GM18508 (cell line): ENCODE data around the gene CCDC188.

ENCODE experiments used
- ATAC-seq: cut with Tn5 transposase; IDR thresholded peaks from one replicate; pipeline ENCODE4 v1.9.1; 2021; ENCODE audit warnings: moderate number of reproducible peaks; ENCODE audit not compliant: insufficient read depth, unreplicated experiment

CCDC188 gene

DNA sequence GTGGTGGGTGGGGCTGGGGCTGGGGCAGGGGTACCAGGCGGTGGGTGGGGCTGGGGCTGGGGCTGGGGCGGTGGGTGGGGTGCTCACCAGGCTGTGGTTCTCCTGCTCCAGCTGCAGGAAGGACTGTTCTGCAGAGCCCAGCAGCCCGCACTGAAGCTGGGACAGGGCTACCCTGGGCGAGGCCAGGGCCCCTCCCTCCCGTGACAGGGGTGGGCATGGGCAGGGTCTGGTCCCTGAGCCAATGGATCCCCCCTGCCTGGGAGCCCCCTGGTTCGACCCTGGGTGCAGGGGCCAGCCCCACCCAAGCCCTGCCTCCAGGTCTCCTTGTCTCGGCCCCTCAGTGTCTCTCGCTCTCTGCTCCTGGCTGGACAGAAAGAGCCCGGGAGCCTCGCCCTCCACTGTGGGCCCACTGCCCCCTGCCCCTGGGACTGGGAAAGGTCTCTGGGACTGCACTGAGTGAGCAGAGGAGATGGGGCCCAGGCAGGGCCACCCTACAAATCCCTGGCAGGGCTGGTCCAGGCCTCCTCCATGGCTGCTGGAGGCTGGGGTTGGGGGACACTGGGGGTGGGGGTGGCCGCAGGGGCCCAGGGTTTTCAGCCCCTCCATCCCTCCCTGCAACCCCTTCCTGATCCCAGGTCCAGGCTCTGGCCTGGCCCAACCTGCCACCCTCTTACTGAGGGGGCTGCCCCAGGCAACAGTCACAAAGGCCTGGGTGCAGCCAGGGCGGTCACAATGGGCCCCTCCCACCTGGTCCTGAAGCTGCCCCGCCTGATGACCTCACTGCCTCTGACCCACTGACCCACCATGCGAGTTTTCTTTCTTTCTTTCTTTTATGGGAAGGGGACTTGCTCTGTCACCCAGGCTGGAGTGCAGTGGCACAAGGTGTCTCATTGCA is at the start of gene CCDC188:
CCDC188 (minus strand) TSS at position 675 of the 895 bp plus-strand sequence; CDS start at position 606, 69 bp downstream.
- ATAC-seq, result no peak

DNA sequence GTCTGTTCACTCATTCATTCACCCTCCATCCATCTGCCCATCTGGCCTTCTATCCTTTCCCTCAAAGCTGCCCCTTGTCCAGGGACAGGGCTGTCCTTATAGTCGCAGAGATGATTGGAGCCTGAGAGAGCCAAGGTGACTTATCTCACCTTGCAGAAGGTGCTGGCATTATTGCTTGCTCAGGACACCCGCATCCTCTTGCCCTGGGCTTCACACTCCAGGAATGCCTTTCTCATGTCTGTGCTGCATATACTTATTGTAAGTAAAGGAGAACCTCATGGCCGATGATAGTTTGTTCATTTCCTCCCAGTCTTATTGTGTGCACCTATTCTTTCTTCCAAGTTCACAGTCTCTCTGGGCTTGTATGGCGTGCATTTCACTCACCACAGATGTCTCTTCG is 49.1 kb upstream of the CCDC188 start:
- no peak for ATAC-seq

DNA sequence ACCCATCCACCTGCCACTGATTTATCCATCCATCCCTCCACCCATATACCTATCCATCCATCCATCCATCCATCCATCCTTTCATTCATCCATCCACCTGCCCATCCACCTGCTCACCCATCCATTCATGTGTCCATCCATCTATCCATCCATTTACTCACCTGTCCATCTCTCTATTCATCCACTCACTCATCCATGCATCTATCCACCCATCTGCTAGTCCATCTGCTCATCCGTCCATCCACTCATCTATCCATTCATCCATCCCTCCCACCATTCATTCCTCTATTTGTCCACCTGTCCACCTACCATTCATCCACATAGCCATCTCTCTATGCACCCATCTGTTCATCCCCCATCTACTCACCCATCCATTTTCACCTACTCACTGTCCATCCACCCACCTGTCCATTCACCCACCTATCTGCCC is 48.6 kb upstream of the CCDC188 start:
- ATAC-seq, result no peak

GRCh38 chr22:20198557-20199319 is 47.9 kb upstream of the CCDC188 start:
- ATAC-seq, result no peak

GRCh38 chr22:20197407-20198030 is 46.7 kb upstream of the CCDC188 start:
- ATAC-seq, result no peak

GRCh38 chr22:20196094-20196842 is 45.4 kb upstream of the CCDC188 start:
- no peak for ATAC-seq

DNA sequence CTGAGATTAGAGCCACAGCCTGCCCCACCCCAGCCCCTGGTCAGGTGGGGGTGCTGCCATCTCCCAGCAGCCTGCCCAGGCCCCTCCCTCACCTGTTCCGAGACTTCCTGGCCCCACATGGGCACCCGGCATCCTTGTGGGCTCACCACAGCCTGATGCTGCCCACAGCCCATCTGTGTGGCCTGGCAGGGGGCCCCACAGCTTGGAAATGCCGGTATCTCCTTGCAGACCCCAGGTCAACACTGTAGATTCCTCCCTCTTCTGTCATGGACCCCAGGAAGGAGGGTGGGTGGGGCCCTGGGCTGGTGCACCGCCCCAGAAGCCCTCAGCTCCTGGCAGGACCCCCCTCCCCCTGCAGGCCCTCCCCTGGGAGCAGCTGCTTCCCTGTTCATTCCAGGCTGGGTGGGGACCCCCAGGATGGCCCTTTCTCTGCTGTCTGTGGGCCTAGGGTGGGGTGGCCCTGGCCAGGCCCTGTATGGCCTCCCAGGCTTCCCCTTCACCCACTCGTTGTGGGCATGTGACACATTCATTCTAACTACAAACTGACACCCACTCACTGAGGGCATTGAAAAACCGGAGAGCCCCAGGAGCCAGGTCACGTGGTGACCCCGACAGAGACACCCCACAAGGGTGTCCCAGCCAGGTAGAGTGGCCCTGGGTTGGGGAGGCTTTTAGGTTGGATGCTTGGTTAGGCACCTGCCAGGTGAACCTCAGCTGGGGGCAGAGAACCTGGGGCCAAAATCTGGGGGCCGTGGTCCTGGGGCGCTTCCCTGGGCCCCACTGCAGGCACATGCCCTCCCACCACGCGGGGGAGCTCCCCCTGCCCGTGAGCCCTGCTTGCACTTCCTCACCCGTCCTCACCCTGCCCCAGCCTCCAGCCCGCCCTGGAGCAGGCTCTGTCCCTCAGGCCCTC is 44.1 kb upstream of the CCDC188 start:
- no peak for ATAC-seq

GRCh38 chr22:20193761-20194494 is 43.1 kb upstream of the CCDC188 start:
- no peak for ATAC-seq

- ATAC-seq, result no peak
These were observed 42.3 kb upstream of the CCDC188 start for GRCh38 chr22:20192972-20193760.

DNA sequence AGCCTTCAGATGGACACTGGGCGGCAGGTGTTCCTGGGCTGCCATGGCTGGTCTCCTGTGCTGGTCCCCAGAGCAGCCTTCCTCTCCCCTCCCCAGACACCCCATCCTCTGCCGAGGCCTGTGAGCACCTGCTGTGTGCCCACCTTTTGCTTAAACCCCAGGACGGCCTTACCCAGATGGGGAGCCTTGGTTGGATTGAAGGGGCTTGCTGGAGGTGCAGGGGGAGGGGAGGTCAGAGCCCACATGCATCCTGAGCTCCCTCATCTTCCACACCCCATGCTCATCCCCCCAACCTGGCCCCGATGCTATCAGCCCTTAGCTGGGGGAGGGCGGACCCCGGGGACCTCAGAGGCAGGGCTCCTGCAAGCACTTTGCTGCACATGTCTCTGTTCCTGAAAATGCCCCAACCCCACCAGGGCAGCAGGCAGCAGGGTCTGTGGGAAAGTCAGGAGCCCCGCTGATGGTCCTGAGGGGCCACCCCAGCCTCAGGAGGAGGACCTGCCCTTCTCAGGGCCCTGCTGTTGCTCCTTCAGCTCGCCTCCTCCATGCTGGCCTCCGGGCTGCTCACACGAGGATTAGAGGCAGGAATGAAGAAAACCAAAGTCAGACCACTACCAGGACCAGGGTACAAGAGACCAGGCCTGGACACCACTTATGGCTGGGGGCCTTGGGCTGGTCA is 41.6 kb upstream of the CCDC188 start:
- ATAC-seq, result no peak

- ATAC-seq, result no peak
These were observed 40.9 kb upstream of the CCDC188 start for GRCh38 chr22:20191803-20192202.

GRCh38 chr22:20191000-20191515 is 40.2 kb upstream of the CCDC188 start:
- no peak for ATAC-seq

DNA sequence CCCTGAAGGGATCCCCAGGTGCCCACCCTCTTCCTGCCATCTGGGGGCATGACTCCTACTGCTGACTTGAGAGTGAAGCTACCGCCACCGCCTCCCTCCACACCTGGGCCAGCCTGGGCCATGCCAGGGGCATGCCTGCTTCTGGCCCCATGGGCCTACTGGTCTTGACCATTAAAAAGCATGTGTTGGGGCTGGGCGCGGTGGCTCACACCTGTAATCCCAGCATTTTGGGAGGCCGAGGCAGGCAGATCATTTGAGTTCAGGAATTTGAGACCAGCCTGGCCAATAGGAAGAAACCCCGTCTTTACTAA is 37.7 kb upstream of the CCDC188 start:
- no peak for ATAC-seq

DNA sequence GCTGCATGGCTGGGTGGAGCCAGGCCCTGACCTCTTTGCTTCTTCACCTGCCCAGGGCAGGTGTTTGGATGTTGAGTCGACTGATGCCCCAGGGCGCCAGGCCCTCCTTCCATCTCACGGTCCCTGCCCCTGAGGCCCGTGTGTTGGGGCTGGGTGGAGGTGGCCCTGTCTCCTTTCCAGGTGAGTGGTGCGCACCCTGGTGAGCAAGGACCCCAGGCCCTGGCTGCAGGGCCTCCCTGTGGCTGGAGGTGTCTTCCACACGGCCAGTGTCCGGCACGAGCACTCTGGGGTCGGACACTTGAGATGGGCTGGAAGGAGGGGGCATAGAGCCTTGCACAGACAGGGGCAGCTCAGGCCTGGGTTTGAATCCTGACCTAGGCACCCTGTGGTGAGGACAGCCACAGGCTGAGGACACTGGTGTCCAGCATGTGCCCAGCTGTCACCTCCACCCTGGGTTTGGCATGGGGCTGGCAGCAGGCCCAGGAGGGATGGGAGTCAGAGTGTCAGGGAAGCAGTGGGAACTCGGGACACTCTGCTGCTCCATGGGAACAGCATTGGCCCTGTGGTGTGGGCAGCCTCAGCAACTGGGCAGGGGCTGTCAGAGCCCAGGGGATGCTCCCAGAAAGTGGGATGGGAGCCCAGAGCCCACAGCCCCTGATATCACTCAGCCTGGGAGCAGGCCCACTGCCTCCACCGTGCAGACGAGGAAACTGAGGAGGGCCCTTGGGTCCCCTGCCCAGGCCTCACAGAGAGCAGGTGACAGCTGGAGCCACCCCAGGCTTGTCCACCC is 37.1 kb upstream of the CCDC188 start:
- ATAC-seq, result no peak

GRCh38 chr22:20186871-20187546 is 36.2 kb upstream of the CCDC188 start:
- no peak for ATAC-seq
